ENCODE measurements around the gene TOMM6. TPM values are rescaled to one million over a fixed set of nuclear protein-coding genes. Genes with fewer than 3 reads are reported as not detected.

The TOMM6 gene

DNA sequence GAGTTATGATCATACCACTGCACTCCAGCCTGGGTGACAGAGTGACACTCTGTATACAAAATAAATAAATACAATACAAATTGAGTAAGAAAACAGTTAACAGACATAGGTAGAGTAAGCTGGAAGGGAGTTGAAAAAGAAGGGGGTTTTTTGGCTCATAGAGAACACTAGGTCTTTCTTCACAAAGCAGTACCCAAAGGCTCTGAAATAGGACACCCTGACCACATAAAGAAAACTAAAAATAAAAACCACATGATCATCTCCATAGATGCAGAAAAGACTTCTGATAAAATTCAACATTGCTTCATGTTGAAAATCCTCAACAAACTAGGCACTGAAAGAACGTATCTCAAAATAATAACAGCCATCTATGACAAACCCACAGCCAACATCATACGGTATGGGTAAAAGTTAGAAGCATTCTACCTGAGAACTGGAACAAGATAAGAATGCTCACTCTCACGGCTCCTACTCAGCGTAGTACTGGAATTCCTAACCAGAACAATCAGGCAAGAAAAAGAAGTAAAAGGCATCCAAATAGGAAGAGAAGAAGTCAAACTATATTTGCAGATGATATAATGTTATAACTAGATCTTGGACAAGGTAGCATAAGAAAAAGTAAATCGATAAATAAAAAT, 48.6 kb downstream of the TOMM6 start:
- no peak overlapping the region for H2BK120ac ChIP-seq (ENCODE audit: low read depth, low read length)
- H2BK12ac ChIP-seq (ENCODE audit: low read length): no peak overlapping the region
- no peak overlapping the region for H3K4me2 ChIP-seq (ENCODE audit: insufficient read depth, low read length, poor library complexity, severe bottlenecking)
- peaks cover 0 to 8% of the 10 kb centered on the region in 2 donors for H3K9me3 ChIP-seq (replicated peaks in 1 of 2; ENCODE audit: control insufficient read depth in 2 of 2, insufficient read depth in 1 of 2, low read depth in 1 of 2, low read length in 2 of 2)
- no peak overlapping the region for H2AK5ac ChIP-seq (ENCODE audit: low read depth, low read length)
- H3K36me3 ChIP-seq (replicated peaks in 1 of 2; ENCODE audit: control insufficient read depth in 2 of 2, insufficient read depth in 2 of 2, low read length in 2 of 2): peaks cover 2% of the 10 kb centered on the region in 2 donors
- H3K79me1 ChIP-seq (ENCODE audit: low read depth, low read length): no peaks in the 10 kb centered on the region
- H3K4me1 ChIP-seq (ENCODE audit: control insufficient read depth in 2 of 2, insufficient read depth in 1 of 2, low read depth in 1 of 2, low read length in 2 of 2): no peaks in the 10 kb centered on the region
- H3K14ac ChIP-seq (ENCODE audit: low read length): no peak overlapping the region
- DNase-seq (ENCODE audit: low spot score): no peak
- no peak overlapping the region for H3K18ac ChIP-seq (ENCODE audit: low read length)
- H4K8ac ChIP-seq (ENCODE audit: low read depth, low read length): no peak overlapping the region
- H2BK5ac ChIP-seq (ENCODE audit: low read length): no peak overlapping the region
- H2AFZ ChIP-seq (ENCODE audit: low read length): no peak overlapping the region
- no peak overlapping the region for H3K9ac ChIP-seq (ENCODE audit: low read depth, low read length, poor library complexity)
- no peak overlapping the region for H3K23ac ChIP-seq (ENCODE audit: low read depth, low read length, poor library complexity)
- no peak overlapping the region for H3K4me3 ChIP-seq (ENCODE audit: low read length in 2 of 2)
- no peak overlapping the region for H3K27ac ChIP-seq (replicated peaks; ENCODE audit: low read length)
- no peak overlapping the region for H3K4ac ChIP-seq (ENCODE audit: low read length)
- no CpG with 5 or more reads among the region's 5 CpGs for WGBS, 2 donors (ENCODE audit: extremely low coverage in 2 of 2, insufficient read length in 2 of 2, insufficient replicate concordance in 1 of 2)
- H4K91ac ChIP-seq (ENCODE audit: low read depth, low read length, poor library complexity): no peak overlapping the region
- H3K27me3 ChIP-seq (ENCODE audit: control insufficient read depth in 3 of 3, insufficient read depth in 3 of 3, low read depth in 1 of 3, low read length in 3 of 3): no peaks in the 10 kb centered on the region
- no peak overlapping the region for H2BK15ac ChIP-seq (ENCODE audit: low read length)

- no peak overlapping the region for H2AK5ac ChIP-seq (ENCODE audit: low read depth, low read length)
- no peak overlapping the region for H4K8ac ChIP-seq (ENCODE audit: low read depth, low read length)
- no peak overlapping the region for H3K14ac ChIP-seq (ENCODE audit: low read length)
- no peak overlapping the region for H3K9ac ChIP-seq (ENCODE audit: low read depth, low read length, poor library complexity)
- no peak overlapping the region for H3K18ac ChIP-seq (ENCODE audit: low read length)
- no peaks in the 10 kb centered on the region for H3K27me3 ChIP-seq (ENCODE audit: control insufficient read depth in 3 of 3, insufficient read depth in 3 of 3, low read depth in 1 of 3, low read length in 3 of 3)
- H2BK5ac ChIP-seq (ENCODE audit: low read length): no peak overlapping the region
- no peak overlapping the region for H4K91ac ChIP-seq (ENCODE audit: low read depth, low read length, poor library complexity)
- no peak overlapping the region for H2BK15ac ChIP-seq (ENCODE audit: low read length)
- DNase-seq (ENCODE audit: low spot score): no peak
- H2AFZ ChIP-seq (ENCODE audit: low read length): no peak overlapping the region
- H3K36me3 ChIP-seq (replicated peaks in 1 of 2; ENCODE audit: control insufficient read depth in 2 of 2, insufficient read depth in 2 of 2, low read length in 2 of 2): peaks cover 2 to 6% of the 10 kb centered on the region in 2 donors
- H3K4me3 ChIP-seq (ENCODE audit: low read length in 2 of 2): no peak overlapping the region
- no peaks in the 10 kb centered on the region for H3K79me1 ChIP-seq (ENCODE audit: low read depth, low read length)
- H2BK12ac ChIP-seq (ENCODE audit: low read length): no peak overlapping the region
- H3K4me1 ChIP-seq (ENCODE audit: control insufficient read depth in 2 of 2, insufficient read depth in 1 of 2, low read depth in 1 of 2, low read length in 2 of 2): no peaks in the 10 kb centered on the region
- H3K27ac ChIP-seq (replicated peaks; ENCODE audit: low read length): no peak overlapping the region
- H2BK120ac ChIP-seq (ENCODE audit: low read depth, low read length): no peak overlapping the region
- WGBS, 2 donors (ENCODE audit: extremely low coverage in 2 of 2, insufficient read length in 2 of 2, insufficient replicate concordance in 1 of 2): no CpG with 5 or more reads among the region's 2 CpGs
- no peak overlapping the region for H3K4ac ChIP-seq (ENCODE audit: low read length)
- peaks cover 0 to 8% of the 10 kb centered on the region in 2 donors for H3K9me3 ChIP-seq (replicated peaks in 1 of 2; ENCODE audit: control insufficient read depth in 2 of 2, insufficient read depth in 1 of 2, low read depth in 1 of 2, low read length in 2 of 2)
- H3K4me2 ChIP-seq (ENCODE audit: insufficient read depth, low read length, poor library complexity, severe bottlenecking): no peak overlapping the region
- H3K23ac ChIP-seq (ENCODE audit: low read depth, low read length, poor library complexity): no peak overlapping the region
These were observed 49.2 kb downstream of the TOMM6 start for GRCh38 chr6:41836660-41837052.

Small RNAs within 50 kb of the gene (small RNA-seq; reads per million reads assigned to genes)
- gene AL365205.2 (ENCODE audit: insufficient read depth): not detected
- gene AL365205.3 (ENCODE audit: insufficient read depth): not detected
- not detected for gene RF00393 (ENCODE audit: insufficient read depth)

All from neuronal stem cell (in vitro differentiated cells).